Progenitor cell of endocrine pancreas (in vitro differentiated cells): ENCODE results near the gene UNC45B. TPM values are rescaled to one million over a fixed set of nuclear protein-coding genes. Genes with fewer than 3 reads are reported as not detected.
A peak's percentile ranks its signal among the peaks of the same experiment; 100 is the strongest.
"Not testable (repeated sequence)": the region's sequence is repeated elsewhere in the genome, so short reads cannot be mapped to it uniquely, and the experiment has no call there.

Source experiments
- DNase-seq: peaks from one replicate; pipeline ENCODE4 v3.0.0; 2021; ENCODE audit warnings: low spot score; ENCODE audit not compliant: unreplicated experiment
- H3K27ac Mint-ChIP-seq: 2 replicates; pipeline ENCODE4 v1.8.0; 2021; ENCODE audit warnings: mild to moderate bottlenecking, moderate library complexity, mixed read lengths
- H3K27me3 Mint-ChIP-seq: 2 replicates; pipeline ENCODE4 v1.8.0; 2021; ENCODE audit warnings: mixed read lengths
- H3K36me3 Mint-ChIP-seq: 2 replicates; pipeline ENCODE4 v1.8.0; 2022; ENCODE audit warnings: mixed read lengths; ENCODE audit not compliant: insufficient read depth
- H3K4me1 Mint-ChIP-seq: 2 replicates; pipeline ENCODE4 v1.8.0; 2021; ENCODE audit warnings: low read depth, mixed read lengths
- H3K4me3 Mint-ChIP-seq: 2 replicates; pipeline ENCODE4 v1.8.0; 2021; ENCODE audit warnings: low read depth, mild to moderate bottlenecking, moderate library complexity, mixed read lengths
- H3K9me3 Mint-ChIP-seq: 2 replicates; pipeline ENCODE4 v1.8.0; 2021; ENCODE audit warnings: low read depth, mixed read lengths
- total RNA-seq: library from RNA; stranded (reverse); gene quantifications from 2 replicates; pipeline ENCODE4 v1.2.1, GENCODE V29; 2021
- TF ChIP-seq, protein P1 (sequence below): fragments of 200-600 bp; sonication (generic); IDR thresholded peaks from one replicate; pipeline ENCODE4 v1.5.0; 2021; ENCODE audit warnings: antibody characterized with exemption, mild to moderate bottlenecking; ENCODE audit not compliant: unreplicated experiment

The UNC45B gene
- total RNA-seq, 1 donor from 2014 or later: not detected

DNA sequence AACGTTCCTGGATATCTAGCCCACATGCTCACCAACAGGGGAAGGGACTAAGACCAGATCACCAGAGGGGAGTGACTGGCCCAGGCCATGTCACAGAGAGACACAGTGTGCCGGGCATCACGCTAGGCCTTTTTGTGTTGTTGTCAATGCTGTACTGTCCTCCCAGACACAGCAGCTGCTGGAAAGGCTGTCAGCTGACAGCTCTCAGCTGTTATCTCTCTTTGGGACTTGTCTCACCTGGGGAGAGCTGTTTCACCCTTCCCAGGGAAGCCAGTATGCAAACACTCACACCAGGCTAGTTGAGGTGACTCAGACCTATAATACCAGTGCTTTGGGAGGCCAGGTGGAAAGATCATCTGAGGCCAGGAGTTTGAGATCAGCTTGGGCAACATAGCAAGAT is 19.4 kb downstream of the UNC45B start:
- Mint-ChIP-seq H3K36me3 (no peaks in the 10 kb centered on the region), H3K4me1 (no peaks in the 10 kb centered on the region), H3K4me3 (no peak overlapping the region), H3K27me3 (peaks cover 3% of the 10 kb centered on the region), H3K27ac (no peak overlapping the region), H3K9me3 (no peaks in the 10 kb centered on the region)
- DNase-seq: no peak
- TF ChIP-seq, protein P1, sequence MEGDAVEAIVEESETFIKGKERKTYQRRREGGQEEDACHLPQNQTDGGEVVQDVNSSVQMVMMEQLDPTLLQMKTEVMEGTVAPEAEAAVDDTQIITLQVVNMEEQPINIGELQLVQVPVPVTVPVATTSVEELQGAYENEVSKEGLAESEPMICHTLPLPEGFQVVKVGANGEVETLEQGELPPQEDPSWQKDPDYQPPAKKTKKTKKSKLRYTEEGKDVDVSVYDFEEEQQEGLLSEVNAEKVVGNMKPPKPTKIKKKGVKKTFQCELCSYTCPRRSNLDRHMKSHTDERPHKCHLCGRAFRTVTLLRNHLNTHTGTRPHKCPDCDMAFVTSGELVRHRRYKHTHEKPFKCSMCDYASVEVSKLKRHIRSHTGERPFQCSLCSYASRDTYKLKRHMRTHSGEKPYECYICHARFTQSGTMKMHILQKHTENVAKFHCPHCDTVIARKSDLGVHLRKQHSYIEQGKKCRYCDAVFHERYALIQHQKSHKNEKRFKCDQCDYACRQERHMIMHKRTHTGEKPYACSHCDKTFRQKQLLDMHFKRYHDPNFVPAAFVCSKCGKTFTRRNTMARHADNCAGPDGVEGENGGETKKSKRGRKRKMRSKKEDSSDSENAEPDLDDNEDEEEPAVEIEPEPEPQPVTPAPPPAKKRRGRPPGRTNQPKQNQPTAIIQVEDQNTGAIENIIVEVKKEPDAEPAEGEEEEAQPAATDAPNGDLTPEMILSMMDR: no peak

GRCh38 chr17:35167666-35168065 is 20.0 kb downstream of the UNC45B start:
- no peak for DNase-seq
- H3K36me3 Mint-ChIP-seq: no peaks in the 10 kb centered on the region
- H3K27me3 Mint-ChIP-seq: peaks cover 2% of the 10 kb centered on the region
- no peaks in the 10 kb centered on the region for H3K4me1 Mint-ChIP-seq
- no peaks in the 10 kb centered on the region for H3K9me3 Mint-ChIP-seq
- H3K4me3 Mint-ChIP-seq: no peak overlapping the region
- no peak overlapping the region for H3K27ac Mint-ChIP-seq
- TF ChIP-seq, protein P1: no peak

DNA sequence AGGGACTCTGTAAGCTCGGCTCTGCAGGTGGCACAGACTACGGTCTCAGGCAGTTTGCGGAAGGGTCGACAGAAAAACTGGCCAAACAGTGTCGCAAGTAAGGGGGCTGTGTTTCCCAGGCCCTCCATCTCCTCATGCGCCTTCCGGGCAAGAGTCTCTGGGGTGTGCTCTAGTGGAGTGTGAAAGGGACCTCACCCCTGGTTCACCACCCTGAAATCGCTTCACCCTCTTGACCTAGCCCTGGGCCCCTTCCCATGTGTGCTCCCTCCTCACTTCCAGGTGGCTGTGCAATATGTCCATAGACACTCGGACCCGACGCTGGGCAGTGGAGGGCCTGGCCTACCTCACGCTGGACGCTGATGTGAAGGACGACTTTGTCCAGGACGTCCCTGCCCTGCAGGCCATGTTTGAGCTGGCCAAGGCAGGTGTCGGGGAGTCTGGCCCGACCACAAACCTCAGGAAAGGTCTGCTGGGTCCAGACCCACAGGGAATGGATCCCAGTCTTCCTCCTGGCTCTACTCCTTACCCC is 22.3 kb downstream of the UNC45B start:
- peaks cover 1% of the 10 kb centered on the region for H3K27me3 Mint-ChIP-seq

GRCh38 chr17:35170968-35171771 is 23.6 kb downstream of the UNC45B start:
- Mint-ChIP-seq H3K4me3 (no peak overlapping the region), H3K27me3 (peaks cover 9% of the 10 kb centered on the region), H3K9me3 (no peaks in the 10 kb centered on the region), H3K27ac (no peak overlapping the region), H3K4me1 (no peaks in the 10 kb centered on the region), H3K36me3 (no peaks in the 10 kb centered on the region)
- TF ChIP-seq, protein P1: peak; percentile 18
- no peak for DNase-seq

More for the DNA sequence above, 22.3 kb downstream of the UNC45B start:
- Mint-ChIP-seq H3K36me3 (no peaks in the 10 kb centered on the region), H3K4me1 (no peaks in the 10 kb centered on the region), H3K27ac (no peak overlapping the region), H3K9me3 (no peaks in the 10 kb centered on the region), H3K4me3 (no peak overlapping the region)
- DNase-seq: no peak
- TF ChIP-seq, protein P1: no peak

- no peaks in the 10 kb centered on the region for H3K4me1 Mint-ChIP-seq
- no peaks in the 10 kb centered on the region for H3K9me3 Mint-ChIP-seq
- no peak overlapping the region for H3K27ac Mint-ChIP-seq
These were observed 24.2 kb downstream of the UNC45B start for GRCh38 chr17:35171834-35172233.

GRCh38 chr17:35172321-35172720 is 24.7 kb downstream of the UNC45B start:
- peaks cover 12% of the 10 kb centered on the region for H3K27me3 Mint-ChIP-seq
- H3K9me3 Mint-ChIP-seq: not testable (repeated sequence)

More at GRCh38 chr17:35171834-35172233, 24.2 kb downstream of the UNC45B start:
- no peak for DNase-seq
- TF ChIP-seq, protein P1: no peak
- no peak overlapping the region for H3K4me3 Mint-ChIP-seq
- H3K27me3 Mint-ChIP-seq: peaks cover 12% of the 10 kb centered on the region
- H3K36me3 Mint-ChIP-seq: no peaks in the 10 kb centered on the region

More at GRCh38 chr17:35172321-35172720, 24.7 kb downstream of the UNC45B start:
- H3K27ac Mint-ChIP-seq, H3K4me3 Mint-ChIP-seq, H3K4me1 Mint-ChIP-seq, H3K36me3 Mint-ChIP-seq, DNase-seq: not testable (repeated sequence)
